Liver (tissue), 10 donors: ENCODE results near the gene TAF6L. TPM values are rescaled to one million over a fixed set of nuclear protein-coding genes. Genes with fewer than 3 reads are reported as not detected.

ENCODE experiments used
- DNase-seq: peaks from one replicate; pipeline ENCODE4 v3.0.0-alpha.2; 2017; ENCODE audit warnings: low spot score
- H3K27ac ChIP-seq, 2 donors: one replicate each; pipeline ENCODE4 v1.7.0; 2013; ENCODE audit warnings: inconsistent platforms in 2 of 2, low read length in 2 of 2, control low read depth in 1 of 2, low read depth in 1 of 2, mild to moderate bottlenecking in 1 of 2
- H3K27me3 ChIP-seq, 4 donors: one replicate each; pipeline versions ENCODE4 v1.6.1 to v1.7.0; 2013; ENCODE audit warnings: low read length in 3 of 4, inconsistent platforms in 1 of 4, mild to moderate bottlenecking in 1 of 4, moderate library complexity in 1 of 4; ENCODE audit not compliant: control insufficient read depth in 4 of 4, insufficient read depth in 4 of 4
- H3K36me3 ChIP-seq, 4 donors: one replicate each; pipeline versions ENCODE4 v1.6.1 to v1.7.0; 2013; ENCODE audit warnings: low read length in 3 of 4, mild to moderate bottlenecking in 3 of 4, low read depth in 1 of 4, moderate library complexity in 1 of 4; ENCODE audit not compliant: control insufficient read depth in 4 of 4, insufficient read depth in 3 of 4
- H3K4me1 ChIP-seq, 4 donors: one replicate each; pipeline versions ENCODE4 v1.6.1 to v1.7.0; 2013; ENCODE audit warnings: low read length in 3 of 4, mild to moderate bottlenecking in 3 of 4, moderate library complexity in 1 of 4; ENCODE audit not compliant: control insufficient read depth in 4 of 4, insufficient read depth in 4 of 4
- H3K4me3 ChIP-seq, 3 donors: one replicate each; pipeline versions ENCODE4 v1.6.1 to v1.7.0; 2013; ENCODE audit warnings: low read length in 3 of 3, control low read depth in 1 of 3, low read depth in 1 of 3, mild to moderate bottlenecking in 1 of 3
- H3K9ac ChIP-seq, 2 donors: one replicate each; pipeline ENCODE4 v1.7.0; 2013; ENCODE audit warnings: low read length in 2 of 2, mild to moderate bottlenecking in 2 of 2, moderate library complexity in 2 of 2, control low read depth in 1 of 2, low read depth in 1 of 2
- H3K9me3 ChIP-seq, 4 donors: one replicate each; pipeline versions ENCODE4 v1.6.1 to v1.7.0; 2013; ENCODE audit warnings: low read length in 3 of 4; ENCODE audit not compliant: control insufficient read depth in 4 of 4
- EGR1 ChIP-seq, 2 donors: IDR thresholded peaks; 2 replicates each; pipeline ENCODE4 v1.6.1; 2016 to 2018; ENCODE audit warnings: antibody characterized with exemption in 2 of 2, low read depth in 2 of 2
- FOXA1 ChIP-seq: IDR thresholded peaks from 2 replicates; pipeline ENCODE4 v1.6.1; 2016; ENCODE audit warnings: antibody characterized with exemption
- FOXA2 ChIP-seq: IDR thresholded peaks from 2 replicates; pipeline ENCODE4 v1.6.1; 2016; ENCODE audit warnings: antibody characterized with exemption
- HNF4G ChIP-seq: IDR thresholded peaks from 2 replicates; pipeline ENCODE4 v1.6.1; 2016; ENCODE audit warnings: antibody characterized with exemption
- JUND ChIP-seq, 2 donors: IDR thresholded peaks; 2 replicates each; pipeline ENCODE4 v1.6.1; 2016; ENCODE audit warnings: antibody characterized with exemption in 2 of 2
- RXRA ChIP-seq, 2 donors: IDR thresholded peaks; 2 replicates each; pipeline ENCODE4 v1.6.1; 2017 to 2018; ENCODE audit warnings: antibody characterized with exemption in 2 of 2, mild to moderate bottlenecking in 1 of 2
- SP1 ChIP-seq: IDR thresholded peaks from 2 replicates; pipeline ENCODE4 v1.6.1; 2018; ENCODE audit warnings: antibody characterized with exemption, mild to moderate bottlenecking
- TAF1 ChIP-seq: conservative IDR thresholded peaks from 2 replicates; pipeline ENCODE4 v1.6.1; 2016; ENCODE audit warnings: antibody characterized with exemption, mild to moderate bottlenecking
- YY1 ChIP-seq: IDR thresholded peaks from 2 replicates; pipeline ENCODE4 v1.6.1; 2016; ENCODE audit warnings: antibody characterized with exemption, mild to moderate bottlenecking
- WGBS: extraction: QIAGEN DNeasy Blood & Tissue Kit; methylation state at CpG from one replicate; pipeline ENCODE4 v1.1.7; 2013; 5-methylcytosine and 5-hydroxymethylcytosine counted together
- polyA plus RNA-seq, 2 donors: library from polyadenylated mRNA; stranded (reverse) in 1 of 2; unstranded in 1 of 2; fragments of 200-250 nt in 1 of 2; fragments of >200 nt in 1 of 2; fragmentation: Nextera tagmentation in 1 of 2; extraction: Ambion mirVana in 1 of 2; gene quantifications; one replicate each; pipeline versions ENCODE4 v1.2.1 to v1.2.3, GENCODE V29; 2013 to 2015
- small RNA-seq: library from RNA; depleted of rRNA; stranded (forward); fragments of <200 nt; gene quantifications from one replicate; pipeline ENCODE3, GENCODE V24; 2014
- total RNA-seq, 2 donors: library from RNA; depleted of rRNA; stranded (reverse); fragments of >200 nt; gene quantifications; one replicate each; pipeline ENCODE4 v1.2.3, GENCODE V29; 2014
- TF ChIP-seq, protein P1 (sequence below): IDR thresholded peaks from 2 replicates; pipeline ENCODE4 v1.6.1; 2016; ENCODE audit warnings: antibody characterized with exemption, mild to moderate bottlenecking
- TF ChIP-seq, protein P2 (sequence below): IDR thresholded peaks from 2 replicates; pipeline ENCODE4 v1.6.1; 2016; ENCODE audit warnings: antibody characterized with exemption
- donor health status: healthy.
- donor health status: healthy.
- donor health status: healthy.
- donor health status: healthy.
- donor health status: healthy.

The TAF6L gene
- total and polyA plus RNA-seq, 4 donors = 5.8 to 25.2 (median 10.6) TPM

DNA sequence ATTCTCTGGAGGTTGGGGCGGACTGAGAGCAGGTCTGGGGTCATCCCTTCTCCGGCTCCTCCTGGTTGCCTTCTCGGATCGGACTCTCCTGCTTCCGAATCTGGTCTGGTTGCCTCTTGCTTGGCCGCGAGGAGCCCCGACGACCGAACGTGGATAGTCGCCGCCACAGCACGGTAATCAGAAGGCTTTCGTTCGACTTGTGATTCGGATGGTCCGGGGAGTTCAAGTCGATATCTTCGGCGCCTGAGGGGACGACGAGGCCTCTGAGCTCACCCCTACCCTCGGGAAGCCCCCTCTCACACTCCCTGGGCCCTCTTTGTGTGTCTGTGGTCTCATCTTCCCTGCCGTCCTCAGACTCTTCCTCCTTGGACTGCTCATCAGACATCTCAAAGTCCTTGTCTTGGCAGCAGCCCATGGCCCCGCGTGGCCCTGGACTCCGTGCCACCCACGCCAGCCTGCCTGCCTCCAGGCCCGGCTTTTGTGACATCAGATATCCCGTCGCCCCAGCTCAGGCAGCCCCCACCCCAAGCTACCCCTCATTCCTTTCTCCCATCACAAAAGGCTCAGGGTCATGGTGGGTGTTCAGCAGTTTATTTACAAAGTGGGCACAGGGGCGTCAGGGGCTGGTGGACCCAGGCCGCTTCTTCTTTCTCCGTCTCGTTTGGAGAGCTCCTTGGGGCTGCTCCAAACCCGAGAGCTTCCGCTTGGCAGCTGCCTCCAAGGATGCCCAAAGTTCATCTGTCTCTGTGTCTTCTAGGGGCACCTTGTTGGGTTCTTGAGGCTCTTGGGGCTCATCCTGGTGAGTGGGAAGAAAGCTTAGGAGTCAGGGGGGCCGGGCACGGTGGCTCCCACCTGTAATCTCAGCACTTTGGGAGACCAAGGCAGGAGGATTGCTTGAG is 61.4 kb downstream of the TAF6L start, which contains the start of gene TEX54:
Gene TEX54 (minus strand): TSS at position 506 of the 899 bp plus-strand sequence.
- Histone ChIP-seq H3K9ac (peak within 1 kb of the TSS; percentile 79 to 80), H3K9me3 (no peaks in the 10 kb centered on the region), H3K27me3 (no peaks in the 10 kb centered on the region), H3K4me1 (peaks cover 2 to 35% (median 28%) of the 10 kb centered on the region in 4 donors), H3K4me3 (peak within 1 kb of the TSS; percentile 89 to 97 (median 92)), H3K27ac (peak within 1 kb of the TSS; percentile 95 to 97), H3K36me3 (peaks cover 6 to 32% (median 11%) of the 10 kb centered on the region in 4 donors)
- peak in 1 of 2 donors; percentile 25 for TF ChIP-seq EGR1 (IDR thresholded peaks at IDR 0.05; ENCODE audit: low read depth in 2 of 2)
- no peak for TF ChIP-seq YY1
- 10% methylated on average over 40 of the region's 40 CpGs for WGBS
- DNase-seq = peak; percentile 43

DNA sequence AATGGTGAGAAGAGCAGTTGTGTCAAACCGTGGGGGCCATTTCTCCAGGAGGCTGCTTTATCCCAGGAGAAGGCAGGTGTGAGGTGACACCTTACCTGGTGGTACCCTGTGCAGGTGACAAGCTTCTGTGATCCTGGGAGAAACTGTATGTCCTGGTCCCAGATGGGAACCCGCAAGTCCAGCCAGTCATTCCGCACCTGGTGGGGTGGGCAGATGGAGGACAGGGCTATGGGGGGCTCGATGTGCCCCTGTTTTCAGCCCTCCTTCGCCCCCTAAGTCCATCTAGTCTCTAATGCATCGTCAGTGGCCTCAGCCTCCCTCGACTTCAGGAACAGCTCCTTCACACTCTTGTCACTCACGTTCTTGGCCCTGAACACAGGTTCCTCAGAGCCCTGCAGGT is 64.1 kb downstream of the TAF6L start:
- no peak overlapping the region for H3K27ac ChIP-seq

More for the DNA sequence above, 64.1 kb downstream of the TAF6L start:
- Histone ChIP-seq H3K4me1 (peaks cover 2 to 42% (median 35%) of the 10 kb centered on the region in 4 donors), H3K9ac (no peak overlapping the region), H3K9me3 (no peaks in the 10 kb centered on the region), H3K36me3 (peaks cover 4 to 26% (median 8%) of the 10 kb centered on the region in 4 donors), H3K27me3 (no peaks in the 10 kb centered on the region), H3K4me3 (no peak overlapping the region)
- TF ChIP-seq HNF4G = no peak
- TF ChIP-seq JUND (IDR thresholded peaks at IDR 0.05) = no peak
- TF ChIP-seq, protein P1, sequence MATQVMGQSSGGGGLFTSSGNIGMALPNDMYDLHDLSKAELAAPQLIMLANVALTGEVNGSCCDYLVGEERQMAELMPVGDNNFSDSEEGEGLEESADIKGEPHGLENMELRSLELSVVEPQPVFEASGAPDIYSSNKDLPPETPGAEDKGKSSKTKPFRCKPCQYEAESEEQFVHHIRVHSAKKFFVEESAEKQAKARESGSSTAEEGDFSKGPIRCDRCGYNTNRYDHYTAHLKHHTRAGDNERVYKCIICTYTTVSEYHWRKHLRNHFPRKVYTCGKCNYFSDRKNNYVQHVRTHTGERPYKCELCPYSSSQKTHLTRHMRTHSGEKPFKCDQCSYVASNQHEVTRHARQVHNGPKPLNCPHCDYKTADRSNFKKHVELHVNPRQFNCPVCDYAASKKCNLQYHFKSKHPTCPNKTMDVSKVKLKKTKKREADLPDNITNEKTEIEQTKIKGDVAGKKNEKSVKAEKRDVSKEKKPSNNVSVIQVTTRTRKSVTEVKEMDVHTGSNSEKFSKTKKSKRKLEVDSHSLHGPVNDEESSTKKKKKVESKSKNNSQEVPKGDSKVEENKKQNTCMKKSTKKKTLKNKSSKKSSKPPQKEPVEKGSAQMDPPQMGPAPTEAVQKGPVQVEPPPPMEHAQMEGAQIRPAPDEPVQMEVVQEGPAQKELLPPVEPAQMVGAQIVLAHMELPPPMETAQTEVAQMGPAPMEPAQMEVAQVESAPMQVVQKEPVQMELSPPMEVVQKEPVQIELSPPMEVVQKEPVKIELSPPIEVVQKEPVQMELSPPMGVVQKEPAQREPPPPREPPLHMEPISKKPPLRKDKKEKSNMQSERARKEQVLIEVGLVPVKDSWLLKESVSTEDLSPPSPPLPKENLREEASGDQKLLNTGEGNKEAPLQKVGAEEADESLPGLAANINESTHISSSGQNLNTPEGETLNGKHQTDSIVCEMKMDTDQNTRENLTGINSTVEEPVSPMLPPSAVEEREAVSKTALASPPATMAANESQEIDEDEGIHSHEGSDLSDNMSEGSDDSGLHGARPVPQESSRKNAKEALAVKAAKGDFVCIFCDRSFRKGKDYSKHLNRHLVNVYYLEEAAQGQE = no peak
- TF ChIP-seq SP1 = no peak
- no peak for TF ChIP-seq FOXA1
- TF ChIP-seq, protein P2, sequence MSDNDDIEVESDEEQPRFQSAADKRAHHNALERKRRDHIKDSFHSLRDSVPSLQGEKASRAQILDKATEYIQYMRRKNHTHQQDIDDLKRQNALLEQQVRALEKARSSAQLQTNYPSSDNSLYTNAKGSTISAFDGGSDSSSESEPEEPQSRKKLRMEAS = no peak
- TF ChIP-seq EGR1 (IDR thresholded peaks at IDR 0.05; ENCODE audit: low read depth in 2 of 2) = no peak
- TF ChIP-seq FOXA2 = no peak
- no peak for TF ChIP-seq TAF1
- TF ChIP-seq YY1 = no peak
- TF ChIP-seq RXRA (IDR thresholded peaks at IDR 0.05) = no peak
- no peak for DNase-seq
- WGBS = 89% methylated on average over 8 of the region's 8 CpGs

Small RNA genes lying within 50 kb of the gene (small RNA-seq; reads per million reads assigned to genes)
- gene MIR6514 = 0.31 reads per million, percentile 30 among the genes with 10 or more reads in this experiment
- gene RNU6-118P = not detected

Other genes starting within 250 kb of the TAF6L start
Only the 30 nearest of the 31 such genes appear.
- 100 to 1,000 TPM in 1 of 2 donors, 10 to 100 TPM in 1; 53.6 to 110 TPM for gene AHNAK, start 224.6 kb upstream of the TAF6L start, total RNA-seq
- 10 to 100 TPM; 22.6 to 22.7 TPM for gene AHNAK, start 224.6 kb upstream of the TAF6L start, polyA plus RNA-seq
- gene EEF1G, start 197.5 kb upstream of the TAF6L start, total RNA-seq = 100 to 1,000 TPM; 373 to 640 TPM
- 100 to 1,000 TPM; 251 to 566 TPM for gene EEF1G, start 197.5 kb upstream of the TAF6L start, polyA plus RNA-seq
- 10 to 100 TPM in 1 of 2 donors, 1 to 10 TPM in 1; 5.6 to 12.1 TPM for gene TUT1, start 179.9 kb upstream of the TAF6L start, total RNA-seq
- gene TUT1, start 179.9 kb upstream of the TAF6L start, polyA plus RNA-seq = 10 to 100 TPM; 15.2 to 15.8 TPM
- gene MTA2, start 169.5 kb upstream of the TAF6L start, total RNA-seq = 10 to 100 TPM; 43.1 to 55.3 TPM
- 10 to 100 TPM in 1 of 2 donors, 1 to 10 TPM in 1; 4.4 to 21.4 TPM for gene MTA2, start 169.5 kb upstream of the TAF6L start, polyA plus RNA-seq
- 10 to 100 TPM in 1 of 2 donors, 1 to 10 TPM in 1; 6.0 to 17.2 TPM for gene EML3, start 158.6 kb upstream of the TAF6L start, total RNA-seq
- 10 to 100 TPM in 1 of 2 donors, 1 to 10 TPM in 1; 9.9 to 19.3 TPM for gene EML3, start 158.6 kb upstream of the TAF6L start, polyA plus RNA-seq
- gene ROM1, start 158.1 kb upstream of the TAF6L start, total RNA-seq = 1 to 10 TPM in 1 of 2 donors, under 1 TPM in 1; 0.84 to 1.3 TPM
- gene ROM1, start 158.1 kb upstream of the TAF6L start, polyA plus RNA-seq = 1 to 10 TPM in 1 of 2 donors, under 1 TPM in 1; 0.86 to 3.9 TPM
- 10 to 100 TPM; 13.1 TPM for gene B3GAT3, start 149.4 kb upstream of the TAF6L start, total RNA-seq
- gene B3GAT3, start 149.4 kb upstream of the TAF6L start, polyA plus RNA-seq = 10 to 100 TPM; 22.5 to 29.2 TPM
- gene GANAB, start 124.8 kb upstream of the TAF6L start, total RNA-seq = 100 to 1,000 TPM; 130 to 209 TPM
- 100 to 1,000 TPM in 1 of 2 donors, 10 to 100 TPM in 1; 45.2 to 166 TPM for gene GANAB, start 124.8 kb upstream of the TAF6L start, polyA plus RNA-seq
- 10 to 100 TPM; 12.7 to 17.5 TPM for gene INTS5, start 118.1 kb upstream of the TAF6L start, total RNA-seq
- 10 to 100 TPM in 1 of 2 donors, 1 to 10 TPM in 1; 6.5 to 14.6 TPM for gene INTS5, start 118.1 kb upstream of the TAF6L start, polyA plus RNA-seq
- 10 to 100 TPM; 16.5 to 17.7 TPM for gene C11orf98, start 106.2 kb upstream of the TAF6L start, total RNA-seq
- 10 to 100 TPM; 43.8 to 49.9 TPM for gene C11orf98, start 106.2 kb upstream of the TAF6L start, polyA plus RNA-seq
- 1 to 10 TPM; 1.8 to 2.5 TPM for gene CSKMT, start 106.1 kb upstream of the TAF6L start, total RNA-seq
- gene CSKMT, start 106.1 kb upstream of the TAF6L start, polyA plus RNA-seq = 1 to 10 TPM; 2.1 to 2.4 TPM
- 1 to 10 TPM; 2.9 to 6.3 TPM for gene UQCC3, start 99.7 kb upstream of the TAF6L start, total RNA-seq
- 10 to 100 TPM in 1 of 2 donors, 1 to 10 TPM in 1; 7.0 to 12.2 TPM for gene UQCC3, start 99.7 kb upstream of the TAF6L start, polyA plus RNA-seq
- gene LBHD1, start 99.1 kb upstream of the TAF6L start, total RNA-seq = 1 to 10 TPM; 3.5 to 4.4 TPM
- 1 to 10 TPM; 1.6 to 3.4 TPM for gene LBHD1, start 99.1 kb upstream of the TAF6L start, polyA plus RNA-seq
- gene UBXN1, start 92.3 kb upstream of the TAF6L start, total RNA-seq = 10 to 100 TPM; 31.4 to 45.5 TPM
- 10 to 100 TPM; 36.8 to 45.7 TPM for gene UBXN1, start 92.3 kb upstream of the TAF6L start, polyA plus RNA-seq
- gene LRRN4CL, start 81.9 kb upstream of the TAF6L start, total RNA-seq = under 1 TPM in 1 of 2 donors, not detected in 1; 0.08 TPM
- gene LRRN4CL, start 81.9 kb upstream of the TAF6L start, polyA plus RNA-seq = under 1 TPM in 1 of 2 donors, not detected in 1; 0.06 TPM
- 10 to 100 TPM; 15.1 to 23.0 TPM for gene BSCL2, start 64.0 kb upstream of the TAF6L start, total RNA-seq
- gene BSCL2, start 64.0 kb upstream of the TAF6L start, polyA plus RNA-seq = 10 to 100 TPM; 34.5 to 40.0 TPM
- gene GNG3, start 63.7 kb upstream of the TAF6L start, total RNA-seq = under 1 TPM in 1 of 2 donors, not detected in 1; 0.19 TPM
- gene GNG3, start 63.7 kb upstream of the TAF6L start, polyA plus RNA-seq = not detected
- gene HNRNPUL2, start 43.9 kb upstream of the TAF6L start, total RNA-seq = 10 to 100 TPM; 14.0 to 17.0 TPM
- 10 to 100 TPM in 1 of 2 donors, 1 to 10 TPM in 1; 1.3 to 12.0 TPM for gene HNRNPUL2, start 43.9 kb upstream of the TAF6L start, polyA plus RNA-seq
- 10 to 100 TPM; 12.0 to 16.1 TPM for gene TTC9C, start 42.9 kb upstream of the TAF6L start, total RNA-seq
- 10 to 100 TPM in 1 of 2 donors, 1 to 10 TPM in 1; 10.0 to 14.0 TPM for gene TTC9C, start 42.9 kb upstream of the TAF6L start, polyA plus RNA-seq
- 1 to 10 TPM; 5.9 to 6.4 TPM for gene ZBTB3, start 17.2 kb upstream of the TAF6L start, total RNA-seq
- gene ZBTB3, start 17.2 kb upstream of the TAF6L start, polyA plus RNA-seq = 1 to 10 TPM; 1.5 to 2.6 TPM
- gene POLR2G, start 9.8 kb upstream of the TAF6L start, total RNA-seq = 10 to 100 TPM; 21.9 to 29.0 TPM
- gene POLR2G, start 9.8 kb upstream of the TAF6L start, polyA plus RNA-seq = 10 to 100 TPM; 42.4 to 46.9 TPM
- 10 to 100 TPM; 21.1 to 28.4 TPM for gene TMEM179B, start 16.0 kb downstream of the TAF6L start, total RNA-seq
- gene TMEM179B, start 16.0 kb downstream of the TAF6L start, polyA plus RNA-seq = 10 to 100 TPM; 37.0 to 81.4 TPM
- 10 to 100 TPM in 1 of 2 donors, 1 to 10 TPM in 1; 9.2 to 11.8 TPM for gene TMEM223, start 20.6 kb downstream of the TAF6L start, total RNA-seq
- 10 to 100 TPM; 14.2 to 23.8 TPM for gene TMEM223, start 20.6 kb downstream of the TAF6L start, polyA plus RNA-seq
- gene NXF1, start 34.0 kb downstream of the TAF6L start, total RNA-seq = 10 to 100 TPM; 17.3 to 38.3 TPM
- 10 to 100 TPM; 30.3 to 35.1 TPM for gene NXF1, start 34.0 kb downstream of the TAF6L start, polyA plus RNA-seq
- 10 to 100 TPM; 22.4 to 34.1 TPM for gene STX5, start 60.7 kb downstream of the TAF6L start, total RNA-seq
- 10 to 100 TPM; 13.6 to 29.8 TPM for gene STX5, start 60.7 kb downstream of the TAF6L start, polyA plus RNA-seq
- gene TEX54, start 61.4 kb downstream of the TAF6L start, total RNA-seq = not detected
- 1 to 10 TPM in 1 of 2 donors, not detected in 1; 1.6 TPM for gene TEX54, start 61.4 kb downstream of the TAF6L start, polyA plus RNA-seq
- gene WDR74, start 68.2 kb downstream of the TAF6L start, total RNA-seq = 10 to 100 TPM; 17.1 to 21.5 TPM
- 10 to 100 TPM; 19.6 to 22.5 TPM for gene WDR74, start 68.2 kb downstream of the TAF6L start, polyA plus RNA-seq
- gene SLC3A2, start 109.5 kb downstream of the TAF6L start, total RNA-seq = 10 to 100 TPM; 48.1 to 59.5 TPM
- gene SLC3A2, start 109.5 kb downstream of the TAF6L start, polyA plus RNA-seq = 10 to 100 TPM; 34.3 to 53.9 TPM
- not detected for gene CHRM1, start 150.0 kb downstream of the TAF6L start, total RNA-seq
- gene CHRM1, start 150.0 kb downstream of the TAF6L start, polyA plus RNA-seq = not detected
- gene SLC22A6, start 213.6 kb downstream of the TAF6L start, total RNA-seq = not detected
- gene SLC22A6, start 213.6 kb downstream of the TAF6L start, polyA plus RNA-seq = not detected